ENCODE results near the gene PRR5. TPM values are rescaled to one million over a fixed set of nuclear protein-coding genes. Genes with fewer than 3 reads are reported as not detected.

Gene PRR5
- total and polyA plus RNA-seq, 2 of the 13 experiments (the other 11 are each of a cell fraction or from before 2014, with no cell fraction given): 11.6 to 27.5 TPM

DNA sequence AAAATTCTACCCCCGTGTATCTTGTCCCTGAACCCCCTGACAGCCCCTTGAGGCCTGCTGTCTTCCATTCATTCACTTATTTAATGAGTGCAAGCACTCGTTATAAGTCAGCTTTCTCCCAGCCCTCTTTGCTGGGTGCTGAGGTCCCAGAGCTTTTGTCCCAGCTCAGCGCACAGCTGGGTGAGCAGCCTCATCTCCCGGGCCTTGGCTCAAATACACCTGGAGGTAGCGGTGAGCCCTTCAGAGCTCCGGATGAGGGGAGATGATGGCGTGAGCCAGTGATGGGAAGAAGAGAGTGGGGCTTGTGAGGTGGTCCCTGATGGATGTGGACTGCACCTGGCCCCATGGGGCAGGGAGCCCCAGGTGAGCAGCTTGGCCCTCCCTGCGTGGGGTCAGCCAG is 32.3 kb downstream of the PRR5 start:
- peaks cover 0 to 4% of the 10 kb centered on the region in 2 experiments; a peak in 2 of 5 replicates for H3K36me3 ChIP-seq (replicated peaks in 1 of 2; ENCODE audit: control insufficient read depth in 1 of 2, insufficient read depth in 2 of 2, low read length in 2 of 2)
- TF ChIP-seq GATA4 (IDR thresholded peaks at IDR 0.05; ENCODE audit: borderline replicate concordance, low read depth) (no peak), ZNF761 (CRISPR knock-in tag; conservative IDR thresholded peaks at IDR 0.05) (no peak), SAP130 (CRISPR knock-in tag; IDR thresholded peaks at IDR 0.05; ENCODE audit: low read depth) (no peak), ZBTB8A (CRISPR knock-in tag; IDR thresholded peaks at IDR 0.05; ENCODE audit: borderline replicate concordance, low read depth) (no peak), GATAD2A (CRISPR knock-in tag; IDR thresholded peaks at IDR 0.05) (no peak), ZSCAN29 (CRISPR knock-in tag; conservative IDR thresholded peaks at IDR 0.05) (no peak), RCOR2 (CRISPR knock-in tag; IDR thresholded peaks at IDR 0.05) (no peak), NR3C1 (CRISPR knock-in tag; IDR thresholded peaks at IDR 0.05) (no peak), NFIC (IDR thresholded peaks at IDR 0.05; ENCODE audit: low read length) (no peak), SMARCC2 (IDR thresholded peaks at IDR 0.05) (no peak), ZNF629 (CRISPR knock-in tag; conservative IDR thresholded peaks at IDR 0.05) (no peak), SP140L (CRISPR knock-in tag; IDR thresholded peaks at IDR 0.05; ENCODE audit: borderline replicate concordance) (no peak)
- TF ChIP-seq, protein P1, sequence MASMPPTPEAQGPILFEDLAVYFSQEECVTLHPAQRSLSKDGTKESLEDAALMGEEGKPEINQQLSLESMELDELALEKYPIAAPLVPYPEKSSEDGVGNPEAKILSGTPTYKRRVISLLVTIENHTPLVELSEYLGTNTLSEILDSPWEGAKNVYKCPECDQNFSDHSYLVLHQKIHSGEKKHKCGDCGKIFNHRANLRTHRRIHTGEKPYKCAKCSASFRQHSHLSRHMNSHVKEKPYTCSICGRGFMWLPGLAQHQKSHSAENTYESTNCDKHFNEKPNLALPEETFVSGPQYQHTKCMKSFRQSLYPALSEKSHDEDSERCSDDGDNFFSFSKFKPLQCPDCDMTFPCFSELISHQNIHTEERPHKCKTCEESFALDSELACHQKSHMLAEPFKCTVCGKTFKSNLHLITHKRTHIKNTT (CRISPR knock-in tag; IDR thresholded peaks at IDR 0.05): no peak
- TF ChIP-seq, protein P2, sequence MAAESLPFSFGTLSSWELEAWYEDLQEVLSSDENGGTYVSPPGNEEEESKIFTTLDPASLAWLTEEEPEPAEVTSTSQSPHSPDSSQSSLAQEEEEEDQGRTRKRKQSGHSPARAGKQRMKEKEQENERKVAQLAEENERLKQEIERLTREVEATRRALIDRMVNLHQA (CRISPR knock-in tag; IDR thresholded peaks at IDR 0.05): no peak
- TF ChIP-seq, protein P3, sequence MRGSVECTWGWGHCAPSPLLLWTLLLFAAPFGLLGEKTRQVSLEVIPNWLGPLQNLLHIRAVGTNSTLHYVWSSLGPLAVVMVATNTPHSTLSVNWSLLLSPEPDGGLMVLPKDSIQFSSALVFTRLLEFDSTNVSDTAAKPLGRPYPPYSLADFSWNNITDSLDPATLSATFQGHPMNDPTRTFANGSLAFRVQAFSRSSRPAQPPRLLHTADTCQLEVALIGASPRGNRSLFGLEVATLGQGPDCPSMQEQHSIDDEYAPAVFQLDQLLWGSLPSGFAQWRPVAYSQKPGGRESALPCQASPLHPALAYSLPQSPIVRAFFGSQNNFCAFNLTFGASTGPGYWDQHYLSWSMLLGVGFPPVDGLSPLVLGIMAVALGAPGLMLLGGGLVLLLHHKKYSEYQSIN (CRISPR knock-in tag; IDR thresholded peaks at IDR 0.05; ENCODE audit: borderline replicate concordance): no peak
- no peak overlapping the region for H3K9ac ChIP-seq (ENCODE audit: insufficient read depth, low read depth, low read length)
- H3K4me2 ChIP-seq (ENCODE audit: low read depth, low read length): no peak overlapping the region
- ChIA-PET POLR2A (no interaction called here), CTCF (ENCODE audit: low intra/inter-chr PET ratio, low total read pairs) (interaction anchor here (2.5 kb wide), 1 partner anchor 36 kb away, joined by 38 read pairs; no protein-coding TSS in a partner anchor)
- H4K20me1 ChIP-seq (ENCODE audit: insufficient read depth, low read length): peaks cover 7% of the 10 kb centered on the region; the same call in 1 of the 2 replicates
- in situ Hi-C loops (cut with HindIII; ENCODE audit: extremely low pct_ligation_motif_present, low pct_unique_long_range_greater_than_20kb): no loop called here
- H3K27me3 ChIP-seq (ENCODE audit: control insufficient read depth in 1 of 2, insufficient read depth in 2 of 2, low read length in 2 of 2): no peaks in the 10 kb centered on the region; a peak in 1 of 5 replicates
- H3K4me1 ChIP-seq (ENCODE audit: insufficient read depth, low read length): peaks cover 28% of the 10 kb centered on the region
- no peaks in the 10 kb centered on the region for H3K79me2 ChIP-seq (ENCODE audit: insufficient read depth, low read length)
- H3K27ac ChIP-seq (ENCODE audit: extremely low read length, insufficient read depth, low read length): no peak overlapping the region
- H3K9me3 ChIP-seq (ENCODE audit: low read length): no peaks in the 10 kb centered on the region
- FAIRE-seq: no peak
- intact Hi-C loops (cut with micrococcal nuclease; ENCODE audit: unreplicated experiment): loop anchor here (1.0 kb wide), 1 partner anchor 37 kb away; no protein-coding TSS in a partner anchor
- ATAC-seq: no peak
- 92% methylated on average over 7 of the region's 8 CpGs for WGBS (ENCODE audit: low lambda C conversion rate)
- no TSS peak for BruUV-seq (replicated peaks)
- no peak overlapping the region for H3K4me3 ChIP-seq (replicated peaks in 1 of 3; ENCODE audit: insufficient read depth in 1 of 3, low read depth in 2 of 3, low read length in 3 of 3)
- no peak overlapping the region for H2AFZ ChIP-seq (ENCODE audit: low read length)
- DNase-seq (ENCODE audit: low spot score): no peak
